ENCODE data around the gene GBA2.
A peak's percentile ranks its signal among the peaks of the same experiment; 100 is the strongest.

Gene GBA2

GRCh38 chr9:35713578-35713977, 35.5 kb downstream of the GBA2 start:
- DNase-seq: no peak

- no peak for DNase-seq
These were observed 36.1 kb downstream of the GBA2 start for GRCh38 chr9:35712762-35713400.

- no peak for DNase-seq
These were observed 37.3 kb downstream of the GBA2 start for GRCh38 chr9:35711501-35712428.

GRCh38 chr9:35710818-35711500, 38.1 kb downstream of the GBA2 start:
- no peak for DNase-seq

GRCh38 chr9:35708146-35708545, 40.9 kb downstream of the GBA2 start:
- DNase-seq: no peak

- no peak for DNase-seq
These were observed 42.1 kb downstream of the GBA2 start for GRCh38 chr9:35706951-35707350.

GRCh38 chr9:35705836-35706430, 43.1 kb downstream of the GBA2 start:
- no peak for DNase-seq

GRCh38 chr9:35705372-35705771, 43.7 kb downstream of the GBA2 start:
- no peak for DNase-seq

- DNase-seq: no peak
These were observed 44.9 kb downstream of the GBA2 start for GRCh38 chr9:35703906-35704672.

GRCh38 chr9:35702696-35703095, 46.3 kb downstream of the GBA2 start:
- no peak for DNase-seq

- DNase-seq: no peak
These were observed 48.1 kb downstream of the GBA2 start for GRCh38 chr9:35700942-35701341.

GRCh38 chr9:35700031-35700430, 49.0 kb downstream of the GBA2 start:
- no peak for DNase-seq

GRCh38 chr9:35698231-35698630, 50.8 kb downstream of the GBA2 start:
- DNase-seq: no peak

- no peak for DNase-seq
These were observed 51.5 kb downstream of the GBA2 start for GRCh38 chr9:35697486-35697885.

GRCh38 chr9:35696520-35697215, 52.4 kb downstream of the GBA2 start:
- peak in 1 of 2 experiments; percentile 0 for DNase-seq

GRCh38 chr9:35695943-35696401, 53.1 kb downstream of the GBA2 start:
- DNase-seq: no peak

- DNase-seq: no peak
These were observed 57.2 kb downstream of the GBA2 start for GRCh38 chr9:35691757-35692301.

GRCh38 chr9:35691334-35691650, 57.7 kb downstream of the GBA2 start:
- no peak for DNase-seq

- DNase-seq: no peak
These were observed 58.3 kb downstream of the GBA2 start for GRCh38 chr9:35690614-35691333.

- DNase-seq: no peak
These were observed 58.8 kb downstream of the GBA2 start for GRCh38 chr9:35690294-35690613.

Data from NCI-H187 (cell line).